Prostate gland (tissue), 2 donors: ENCODE results near the gene PRMT5.

ENCODE experiments used
- CTCF ChIP-seq, 4 experiments: fragments of 200-600 bp in 2 of 4; fragments of 450-650 bp in 2 of 4; sonication (generic) in 2 of 4; IDR thresholded peaks; 1 replicate in 3 of 4; 2 replicates in 1 of 4; pipeline ENCODE4 v1.5.1; 2016 to 2019; ENCODE audit warnings: antibody characterized with exemption in 4 of 4, mild to moderate bottlenecking in 2 of 4, moderate library complexity in 2 of 4
- POLR2A ChIP-seq: fragments of 450-650 bp; IDR thresholded peaks from one replicate; pipeline ENCODE4 v1.6.1; 2016; ENCODE audit warnings: antibody characterized with exemption, mild to moderate bottlenecking

GRCh38 chr14:22890416-22890815 is 38.8 kb downstream of the PRMT5 start:
- TF ChIP-seq CTCF (IDR thresholded peaks at IDR 0.05) (no peak), POLR2A (no peak)
